Activated CD4-positive, alpha-beta T cell treated with anti-CD3 and anti-CD28 coated beads for 4 hours (primary cell): Measurements from ENCODE around the gene FAM171A1.
"Not testable (repeated sequence)": the region's sequence is repeated elsewhere in the genome, so short reads cannot be mapped to it uniquely, and the experiment has no call there.

Experiments
- DNase-seq, 2 donors: peaks; one replicate each; pipeline ENCODE4 v3.0.0-alpha.2; 2020

FAM171A1 gene

DNA sequence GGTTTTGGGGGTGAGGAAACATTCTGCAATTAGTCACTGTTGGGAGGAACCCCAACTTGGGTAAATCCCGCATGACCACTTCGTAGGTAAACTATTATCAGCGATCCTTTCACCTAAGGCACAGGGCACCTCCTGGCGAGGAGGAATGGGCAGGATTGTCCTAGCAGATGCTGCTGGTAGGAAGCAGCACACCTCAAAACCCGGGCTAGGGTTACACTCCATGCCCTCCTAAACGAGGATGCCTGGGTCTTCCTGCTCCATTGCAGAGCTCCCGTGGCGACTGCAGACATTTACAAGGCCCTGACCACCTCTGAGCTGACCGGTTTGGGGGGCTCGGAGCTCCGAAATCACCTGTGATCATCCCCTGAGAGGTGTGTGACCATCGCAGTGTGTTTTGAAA is 92.3 kb downstream of the FAM171A1 start:
- DNase-seq: no peak

DNA sequence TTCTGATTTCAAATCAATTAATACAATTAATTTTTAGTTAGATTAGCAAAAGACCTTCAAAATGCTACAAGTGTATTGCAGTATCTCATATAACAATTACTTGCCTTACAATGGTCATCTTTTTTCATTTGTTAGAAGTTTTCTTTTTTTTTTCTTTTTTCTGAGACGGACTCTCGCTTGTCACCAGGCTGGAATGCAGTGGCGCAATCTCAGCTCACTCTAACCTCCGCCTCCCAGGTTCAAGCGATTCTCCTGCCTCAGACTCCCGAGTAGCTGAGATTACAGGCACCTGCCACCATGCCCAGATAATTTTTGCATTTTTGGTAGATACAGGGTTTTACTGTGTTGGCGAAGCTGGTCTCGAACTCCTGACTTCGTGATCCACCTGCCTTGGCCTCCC is 95.0 kb downstream of the FAM171A1 start:
- not testable (repeated sequence) for DNase-seq

DNA sequence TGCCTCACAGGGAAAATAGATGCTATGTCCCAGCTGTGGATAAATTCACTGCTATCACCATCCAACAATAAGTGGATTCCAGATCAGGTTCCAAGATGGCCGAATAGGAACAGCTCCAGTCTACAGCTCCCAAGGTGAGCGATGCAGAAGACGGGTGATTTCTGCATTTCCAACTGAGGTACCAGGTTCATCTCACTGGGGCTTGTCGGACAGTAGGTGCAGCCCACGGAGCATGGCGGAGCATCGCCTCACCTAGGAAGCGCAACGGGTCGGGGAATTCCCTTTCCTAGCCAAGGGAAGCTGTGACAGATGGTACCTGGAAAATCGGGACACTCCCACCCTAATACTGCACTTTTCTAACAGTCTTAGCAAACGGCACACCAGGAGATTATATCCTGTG is 101.3 kb downstream of the FAM171A1 start:
- DNase-seq: not testable (repeated sequence)

DNA sequence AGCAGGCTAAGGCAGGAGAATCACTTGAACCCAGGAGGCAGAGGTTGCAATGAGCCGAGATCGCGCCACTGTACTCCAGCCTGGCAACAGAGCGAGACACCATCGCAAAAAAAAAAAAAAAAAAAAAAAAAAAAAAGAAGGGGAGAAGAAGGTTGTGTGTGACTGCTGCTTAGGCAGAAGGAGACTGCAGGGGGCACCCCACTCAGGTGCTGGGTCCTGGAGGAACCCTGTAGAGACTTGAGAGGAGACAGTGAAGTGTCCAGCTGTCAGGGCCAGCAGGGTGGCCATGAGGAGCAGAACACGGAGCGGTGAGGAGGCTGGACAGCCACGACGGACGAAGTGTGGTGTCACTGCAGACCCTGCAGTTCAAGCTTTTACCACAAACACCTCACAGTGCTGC is 103.6 kb downstream of the FAM171A1 start:
- no peak for DNase-seq

DNA sequence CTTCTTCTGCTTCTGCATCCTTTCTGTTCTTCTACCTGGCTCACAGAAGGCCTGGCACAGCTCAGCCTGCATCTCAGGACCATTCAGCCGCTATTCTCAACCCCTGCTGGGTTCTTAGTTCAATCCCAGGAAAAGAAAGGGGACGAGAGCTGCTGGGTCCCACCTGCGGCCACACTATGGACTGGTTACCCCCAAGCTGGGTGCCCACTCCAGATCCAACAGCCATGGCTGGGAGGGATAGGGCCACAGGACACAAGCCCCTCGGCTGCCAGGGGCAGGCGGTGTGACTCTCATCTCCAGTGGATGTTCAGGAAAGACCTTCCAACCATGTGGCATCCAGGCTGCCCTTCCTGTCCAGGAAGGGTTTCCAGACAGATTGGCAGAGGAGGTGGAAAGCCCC is 105.0 kb downstream of the FAM171A1 start:
- DNase-seq: no peak

DNA sequence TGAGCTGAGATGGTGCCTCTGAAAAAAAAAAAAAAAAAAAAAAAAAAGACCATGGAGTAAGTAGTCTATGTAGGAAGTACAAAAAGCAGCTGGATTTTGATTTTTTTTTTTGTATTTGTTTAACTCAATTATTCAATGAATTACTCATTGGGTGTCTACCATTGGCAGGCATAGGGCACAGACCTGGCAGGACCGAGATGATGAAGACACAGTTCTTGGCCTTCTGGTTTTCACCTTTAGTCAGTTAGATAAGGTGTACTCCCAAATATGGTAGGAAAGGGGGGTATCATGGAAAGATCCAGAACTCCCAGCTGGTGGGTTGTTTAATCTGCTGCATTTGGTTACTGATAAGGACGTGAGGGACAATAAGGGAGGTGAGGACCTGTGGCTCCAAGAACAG is 105.5 kb downstream of the FAM171A1 start:
- no peak for DNase-seq

DNA sequence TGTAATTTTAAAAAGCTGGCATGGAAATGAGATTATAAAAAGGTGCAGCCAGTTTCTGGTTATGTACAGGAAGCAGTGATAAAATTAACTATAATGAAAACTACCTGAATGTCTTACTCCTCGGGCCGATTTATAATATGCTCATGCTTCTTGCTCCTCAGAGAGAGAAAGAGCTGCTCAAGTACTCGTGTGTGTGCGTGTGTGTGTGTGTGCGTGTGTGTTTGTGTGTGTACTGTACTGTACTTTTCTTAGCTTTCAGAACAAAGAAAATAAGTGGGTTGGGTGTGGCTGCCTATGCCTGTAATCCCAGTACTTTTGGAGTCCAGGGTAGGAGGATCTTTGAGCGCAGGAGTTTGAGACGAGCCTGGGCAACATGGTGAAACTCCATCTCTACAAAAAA is 106.0 kb downstream of the FAM171A1 start:
- no peak for DNase-seq

DNA sequence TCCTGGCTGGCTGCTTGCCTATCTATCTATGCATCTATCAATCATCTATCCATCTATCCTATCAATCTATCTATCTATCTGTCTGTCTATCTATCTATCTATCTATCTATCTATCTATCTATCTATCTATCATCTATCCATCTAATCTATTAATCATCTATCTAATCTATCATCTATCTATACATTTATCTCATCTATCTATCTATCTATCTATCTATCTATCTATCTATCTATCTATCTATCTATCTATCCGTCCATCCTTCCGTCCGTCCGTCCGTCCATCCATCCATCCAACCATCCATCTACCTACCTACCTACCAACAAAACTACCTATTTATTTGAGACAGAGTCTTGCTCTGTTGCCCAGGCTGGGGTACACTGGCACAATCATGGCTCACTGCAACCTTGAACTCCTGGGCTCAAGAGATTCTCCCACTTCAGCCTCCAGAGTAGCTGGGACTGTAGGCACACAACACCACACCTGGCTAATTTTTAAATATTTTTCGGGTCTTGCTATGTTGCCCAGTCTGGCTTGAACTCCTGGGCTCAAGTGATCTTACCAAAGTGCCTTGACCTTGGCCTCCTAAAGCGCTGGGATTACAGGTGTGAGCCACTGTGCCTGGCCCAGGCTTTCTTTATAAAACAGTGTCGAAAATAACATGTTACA is 107.3 kb downstream of the FAM171A1 start:
- no peak for DNase-seq

DNA sequence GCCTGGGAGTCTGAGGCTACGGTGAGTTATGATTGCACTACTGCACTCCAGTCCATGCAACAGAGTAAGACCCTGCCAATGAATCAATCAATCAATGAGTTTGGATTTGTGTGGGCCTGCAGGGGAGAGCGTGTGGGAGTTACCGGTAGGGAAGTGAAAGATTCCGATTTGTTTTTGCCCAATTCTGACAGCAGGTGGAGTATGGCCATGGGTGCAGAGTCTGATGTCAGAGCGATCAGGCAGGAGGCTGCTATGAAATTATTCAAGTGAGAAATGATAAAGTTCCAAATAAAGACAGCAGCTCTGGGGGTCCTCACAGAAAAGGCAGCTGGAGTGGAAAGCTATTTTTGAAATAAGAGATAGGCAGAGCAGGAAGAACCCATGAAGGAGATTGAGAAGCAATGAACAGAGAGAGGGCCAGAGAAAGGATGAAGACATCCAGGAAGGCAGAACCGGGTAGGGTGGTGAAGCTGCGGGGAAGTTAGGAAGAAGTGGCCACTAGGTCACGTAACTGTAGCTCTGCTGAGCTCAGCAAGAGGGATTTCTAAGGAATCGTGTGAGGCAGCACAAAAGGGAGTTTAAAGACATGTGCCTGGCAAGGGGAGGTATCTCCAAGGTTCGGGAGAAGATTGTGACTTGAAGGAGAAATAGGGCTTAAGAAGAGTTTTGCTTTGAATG is 108.9 kb downstream of the FAM171A1 start:
- no peak for DNase-seq

DNA sequence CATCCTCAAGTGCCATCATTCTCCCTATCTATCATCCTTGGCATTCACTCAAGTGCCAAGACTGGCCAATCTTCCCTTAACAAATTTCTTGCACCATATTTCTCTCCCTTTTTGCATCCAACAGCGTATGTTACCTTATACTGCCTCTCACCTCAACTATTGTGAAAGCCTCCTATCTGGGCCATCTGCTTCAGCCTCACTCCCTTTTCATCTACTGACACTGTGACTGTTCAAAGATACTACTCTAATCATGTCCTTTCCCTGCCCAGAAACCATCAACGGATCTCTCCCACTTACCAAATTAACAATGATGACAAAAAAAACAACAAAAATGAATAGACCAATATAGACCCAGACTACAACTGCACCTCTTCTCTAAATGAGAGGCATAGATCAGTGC is 112.0 kb downstream of the FAM171A1 start:
- no peak for DNase-seq

DNA sequence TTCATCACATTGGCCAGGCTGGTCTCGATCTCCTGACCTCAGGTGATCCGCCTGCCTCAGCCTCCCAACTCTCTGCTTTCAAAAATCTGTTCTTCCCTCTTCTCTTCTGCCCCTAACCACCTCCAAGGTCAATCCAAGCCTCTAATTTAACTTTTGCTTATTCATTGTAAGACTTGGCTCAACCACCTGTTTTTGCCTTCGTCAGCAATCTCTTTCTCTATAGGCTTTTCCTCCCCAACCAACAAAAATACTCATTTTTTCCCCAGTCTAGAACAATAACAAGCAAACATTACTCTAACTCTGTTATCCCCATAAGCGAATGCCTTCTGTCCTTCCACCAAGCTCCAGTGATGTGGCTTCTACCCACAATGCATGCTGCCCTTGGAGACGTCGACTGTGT is 112.8 kb downstream of the FAM171A1 start:
- DNase-seq: no peak

DNA sequence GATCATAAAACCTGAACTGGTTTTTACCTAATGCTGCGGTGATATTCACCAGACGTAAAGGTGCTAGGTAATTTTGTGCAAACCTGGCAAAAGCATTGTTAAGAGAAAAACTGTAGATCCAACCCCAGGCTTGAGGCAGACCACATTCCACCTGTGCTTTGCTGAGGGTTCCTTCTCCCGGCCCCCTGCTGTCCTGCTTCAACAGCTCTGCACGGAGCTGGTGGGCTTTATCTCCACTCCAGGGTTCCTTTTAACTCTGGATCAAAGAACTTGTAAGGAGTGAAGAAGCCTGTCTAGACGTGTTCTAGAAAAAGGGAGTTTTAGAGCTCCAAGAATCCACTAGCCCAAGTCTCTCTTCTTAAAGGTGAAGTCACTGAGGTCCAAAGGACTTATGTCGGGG is 115.1 kb downstream of the FAM171A1 start:
- DNase-seq: no peak

DNA sequence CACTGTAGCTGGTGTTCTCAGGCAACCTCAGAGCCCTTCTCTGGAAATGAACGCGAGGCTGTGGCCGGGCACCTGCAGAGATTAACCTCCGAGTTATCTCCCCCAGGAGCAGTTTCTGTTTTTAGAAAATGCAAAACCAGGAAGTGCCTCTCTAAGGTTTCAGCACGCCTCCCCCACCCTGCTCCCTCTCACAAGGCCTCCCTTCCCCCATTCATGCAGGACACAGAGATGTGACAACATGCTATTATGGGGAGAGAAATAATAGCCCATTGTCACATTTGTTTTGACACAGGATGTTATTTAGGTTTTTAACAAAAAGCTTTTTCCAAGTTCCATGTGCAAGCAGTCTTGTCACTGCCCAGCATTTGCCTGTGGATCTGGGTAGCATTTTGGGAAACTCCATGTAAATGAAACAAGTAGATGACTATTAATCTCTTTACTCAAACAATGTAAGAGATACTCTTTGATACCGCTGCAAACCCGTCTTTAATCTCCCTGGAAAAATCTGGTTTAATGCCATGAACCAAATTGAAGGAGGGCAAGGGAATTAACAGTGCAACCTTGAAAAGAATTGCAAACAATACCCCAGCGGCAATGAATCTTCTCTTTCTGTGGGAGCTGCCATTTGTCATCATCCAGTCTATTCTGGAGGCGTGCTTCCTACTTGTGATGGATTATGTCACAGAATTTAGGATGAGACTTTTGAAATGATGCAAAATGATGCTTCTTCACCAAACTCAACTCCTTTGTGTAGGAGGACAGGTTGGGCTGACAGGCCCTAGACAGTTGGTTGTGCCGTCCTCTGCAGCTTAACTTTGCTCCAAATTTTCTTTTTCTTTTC is 116.1 kb downstream of the FAM171A1 start:
- DNase-seq: no peak

DNA sequence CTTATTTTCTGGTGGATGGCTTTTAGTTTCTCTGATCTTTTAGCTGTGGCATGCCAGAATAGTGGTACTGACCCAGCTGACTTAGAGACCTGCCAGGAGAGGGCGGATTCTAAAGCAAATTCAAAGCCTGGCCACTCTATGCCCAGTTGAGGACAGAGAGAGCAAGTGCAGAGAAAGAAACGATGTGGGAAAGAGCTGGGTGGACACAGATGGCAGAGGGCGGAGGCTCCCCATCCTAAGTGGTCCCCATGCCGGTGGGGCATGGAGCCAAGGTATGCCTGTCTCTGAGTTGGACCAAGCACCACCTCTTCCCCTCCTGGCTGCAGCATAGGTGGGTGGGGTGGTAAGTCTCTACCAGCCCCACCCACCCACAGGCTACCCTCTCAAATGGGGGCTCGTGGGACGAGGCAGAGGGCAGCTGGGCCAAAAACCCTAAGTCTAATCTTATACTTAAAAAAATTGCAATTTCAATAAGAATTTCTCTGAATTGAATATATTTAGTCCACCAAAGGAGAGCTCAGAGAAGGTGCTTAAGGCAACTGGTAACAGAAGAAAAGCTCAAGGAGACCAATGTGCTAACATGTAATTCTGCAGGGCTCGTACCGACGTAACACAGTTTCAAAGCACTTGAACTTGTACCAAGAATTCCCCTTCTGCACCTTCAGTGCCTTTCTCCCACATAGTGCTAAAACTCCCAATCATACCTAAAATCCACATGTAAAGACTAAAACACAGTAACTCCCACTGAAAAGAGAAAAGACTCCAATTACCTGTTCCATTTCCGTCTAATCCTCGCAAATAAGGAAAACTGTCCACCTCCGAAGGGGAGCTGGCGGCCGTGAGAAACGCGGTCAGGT is 116.9 kb downstream of the FAM171A1 start:
- no peak for DNase-seq

DNA sequence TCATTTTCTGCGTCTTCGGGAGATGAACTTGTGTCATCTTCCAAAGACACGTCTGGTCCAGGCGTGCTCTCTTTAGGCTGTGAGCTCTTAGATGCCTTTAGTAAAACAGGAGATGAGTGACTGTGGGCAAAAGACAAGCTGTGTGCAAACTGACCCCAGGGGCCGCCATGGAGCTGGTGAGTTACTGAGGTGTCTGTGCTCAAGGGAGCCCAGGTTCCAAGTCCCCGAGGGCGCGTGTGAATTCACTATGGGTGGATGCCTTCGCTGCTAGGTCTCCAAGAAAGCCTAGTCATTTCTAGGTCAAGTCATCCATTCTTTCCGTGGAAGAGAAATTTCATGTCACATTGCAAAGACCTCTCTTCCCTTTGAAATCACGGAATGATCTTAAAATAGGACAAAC is 118.7 kb downstream of the FAM171A1 start:
- no peak for DNase-seq

DNA sequence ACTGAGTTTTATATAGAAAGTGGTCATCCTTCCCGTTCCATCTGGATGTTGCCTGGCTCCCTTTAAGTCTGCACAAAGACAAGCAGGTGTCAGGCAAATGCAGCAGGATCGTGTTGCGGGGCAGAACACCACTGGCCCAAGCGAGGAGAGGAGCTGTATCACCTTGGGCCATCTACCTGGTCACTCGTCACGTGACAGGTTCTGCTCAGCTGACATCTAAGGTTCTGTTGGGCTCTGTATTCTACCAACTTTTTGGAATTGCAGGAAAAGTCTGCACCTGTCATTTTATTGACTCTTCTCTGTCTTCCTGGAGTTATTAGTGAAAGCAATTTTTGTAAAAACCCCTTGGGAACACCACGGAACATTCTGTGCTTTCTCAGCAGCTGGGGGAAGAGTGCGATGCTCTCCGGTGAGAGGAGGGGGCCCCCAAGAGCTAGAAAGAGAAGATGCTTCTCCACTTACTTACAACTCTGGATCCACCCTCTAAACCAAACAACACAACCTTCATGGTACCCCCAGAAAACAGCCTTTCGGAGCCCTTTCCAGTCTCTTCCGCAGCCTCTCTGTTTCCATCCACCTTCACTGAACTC is 119.2 kb downstream of the FAM171A1 start:
- no peak for DNase-seq

DNA sequence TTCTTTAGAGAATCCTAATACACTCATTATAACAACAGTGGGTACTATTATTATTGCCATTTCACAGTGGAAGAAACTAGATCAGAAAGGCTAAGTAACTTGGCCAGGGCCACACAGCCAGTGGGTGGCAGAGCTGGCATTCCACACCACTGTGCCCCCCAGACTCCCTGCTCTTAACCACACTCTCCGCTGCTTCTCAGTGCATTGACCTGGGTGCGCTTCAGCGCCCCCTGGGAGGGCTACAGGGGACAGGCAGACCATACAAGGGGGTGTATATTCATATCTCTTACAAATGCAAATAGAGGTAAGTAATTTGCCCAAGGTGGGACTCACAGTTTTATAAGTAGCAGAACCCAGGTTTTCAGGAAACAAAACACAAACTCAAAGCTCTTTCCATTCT is 125.6 kb downstream of the FAM171A1 start:
- DNase-seq: no peak

DNA sequence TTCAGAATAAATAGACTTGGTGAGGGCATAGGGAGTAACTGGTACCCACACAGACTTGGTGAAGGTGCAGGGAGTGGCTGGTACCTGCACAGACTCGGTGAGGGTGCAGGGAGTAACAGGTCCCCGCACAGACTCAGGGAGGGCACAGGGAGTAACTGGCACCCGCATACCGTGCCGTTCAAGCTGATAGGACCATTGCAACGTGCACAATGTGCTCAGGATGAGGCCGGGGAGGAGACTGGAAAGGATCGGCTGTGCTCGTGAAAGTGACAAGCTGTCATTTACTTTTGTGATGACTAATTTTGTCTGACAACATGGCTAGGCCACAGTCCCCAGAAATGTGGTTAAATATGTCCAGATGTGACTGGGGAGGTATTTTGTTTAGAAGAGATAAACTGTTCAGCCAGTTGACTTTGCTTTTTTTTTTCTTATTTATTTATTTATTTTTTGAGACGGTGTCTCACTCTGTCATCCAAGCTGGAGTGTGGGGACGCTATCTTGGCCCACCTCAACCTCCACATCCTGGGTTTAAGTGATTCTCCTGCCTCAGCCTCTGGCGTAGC is 126.4 kb downstream of the FAM171A1 start:
- DNase-seq: no peak

DNA sequence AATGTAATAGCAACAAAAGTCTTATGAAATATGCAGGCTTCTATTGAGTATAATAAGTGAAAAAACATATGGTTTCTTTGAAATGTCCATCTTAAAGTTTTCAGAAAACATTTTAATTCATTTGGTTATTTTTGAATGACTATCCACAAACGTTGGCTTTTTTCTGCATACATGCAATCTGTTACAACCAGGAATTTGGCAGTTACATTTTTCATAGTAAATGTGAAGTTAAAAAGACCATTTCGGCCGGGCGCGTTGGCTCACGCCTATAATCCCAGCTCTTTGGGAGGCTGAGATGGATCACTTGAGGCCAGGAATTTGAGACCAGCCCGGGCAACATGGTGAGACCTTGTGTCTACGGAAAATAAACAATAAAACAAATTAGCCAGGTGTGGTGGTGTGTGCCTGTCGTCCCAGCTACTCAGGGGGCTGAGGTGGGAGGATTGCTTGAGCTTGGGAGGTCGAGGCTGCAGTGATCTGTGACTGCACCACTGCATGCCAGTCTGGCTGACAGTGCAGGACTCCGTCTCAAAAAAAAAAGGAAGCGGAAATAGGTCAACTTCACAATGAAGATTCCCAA is 128.7 kb downstream of the FAM171A1 start:
- no peak for DNase-seq

DNA sequence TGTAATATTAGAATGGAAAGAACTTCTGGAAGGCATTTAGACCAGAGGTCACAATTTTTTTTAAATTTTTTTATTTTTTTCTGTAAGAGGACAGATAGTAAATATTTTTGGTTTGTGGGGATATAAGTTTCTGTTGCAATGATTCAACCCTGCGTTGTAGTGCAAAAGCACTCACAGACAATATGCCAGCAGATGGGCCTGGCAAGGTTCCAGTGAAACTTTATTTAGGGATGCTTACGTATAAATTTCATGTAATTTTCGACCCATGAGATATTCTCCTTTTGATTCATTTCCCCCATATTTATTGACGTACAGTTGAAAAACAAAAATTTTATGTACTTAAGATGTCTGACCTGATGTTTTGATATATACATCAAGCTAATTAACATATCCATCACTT is 129.8 kb downstream of the FAM171A1 start:
- no peak for DNase-seq

DNA sequence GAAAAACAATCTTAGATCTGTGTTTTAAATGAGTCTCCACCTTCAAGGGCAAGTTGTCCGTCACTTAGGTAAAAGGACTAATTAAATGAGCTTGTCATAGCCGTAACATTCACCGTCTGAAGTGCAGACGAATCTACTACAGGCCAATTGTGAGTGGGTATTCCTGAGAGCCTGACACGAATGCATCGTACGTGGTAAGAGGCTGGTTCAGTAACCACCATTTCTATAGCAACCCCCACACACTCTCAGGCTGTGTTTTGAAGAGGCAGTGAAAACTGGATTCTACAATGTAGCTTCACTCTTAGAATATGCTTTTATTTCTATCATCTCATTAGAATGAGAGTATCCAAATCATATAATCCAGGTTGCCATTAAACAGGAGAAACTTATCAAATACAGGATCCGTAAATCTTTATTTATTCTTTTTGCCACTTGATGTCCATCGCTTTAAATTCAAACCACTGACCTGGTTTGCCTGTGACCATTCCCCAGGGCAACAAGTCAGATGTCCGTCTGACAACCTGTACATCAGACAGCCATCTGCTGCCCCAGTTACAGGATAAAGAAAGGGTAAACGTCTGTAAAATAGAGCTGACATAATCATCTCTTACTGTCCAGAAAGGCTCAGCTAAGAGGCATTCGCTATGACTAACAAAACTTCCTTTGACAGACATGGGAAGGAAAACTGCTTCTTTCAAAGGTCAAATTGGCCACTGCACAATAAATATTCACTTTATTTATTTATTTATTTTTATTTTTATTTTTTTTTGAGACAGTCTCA is 132.3 kb downstream of the FAM171A1 start:
- DNase-seq: no peak
